GM23338 (cell line): ENCODE data around the gene TENT4A. TPM values are rescaled to one million over a fixed set of nuclear protein-coding genes. Genes with fewer than 3 reads are reported as not detected.

Source experiments
- ATAC-seq: fragments of 200-7000 bp; cut with Tn5 transposase; 3 replicates; pipeline ENCODE4 v1.9.1; 2020
- DNase-seq: peaks from one replicate; pipeline ENCODE4 v3.0.0-alpha.2; 2015; ENCODE audit warnings: low spot score
- H2AFZ ChIP-seq: fragments of 200-600 bp; sonication (generic); 2 replicates; pipeline ENCODE4 v1.8.0; 2016; ENCODE audit warnings: antibody characterized with exemption, mild to moderate bottlenecking, moderate library complexity
- H3F3A ChIP-seq: fragments of 200-600 bp; sonication (generic); replicated peaks from 2 replicates; pipeline ENCODE4 v1.8.0; 2017; ENCODE audit warnings: antibody characterized with exemption, mixed run types, low read depth
- H3K27ac ChIP-seq: fragments of 200-600 bp; sonication (generic); 2 replicates; pipeline ENCODE4 v1.6.1; 2016; ENCODE audit warnings: low read depth
- H3K27me3 ChIP-seq: fragments of 200-600 bp; sonication (generic); 2 replicates; pipeline ENCODE4 v1.8.0; 2016; ENCODE audit warnings: mild to moderate bottlenecking, mixed run types, moderate library complexity; ENCODE audit not compliant: insufficient read depth
- H3K36me3 ChIP-seq: fragments of 200-600 bp; sonication (generic); 2 replicates; pipeline ENCODE4 v1.8.0; 2016; ENCODE audit warnings: mild to moderate bottlenecking; ENCODE audit not compliant: insufficient read depth
- H3K4me1 ChIP-seq: fragments of 200-600 bp; sonication (generic); 2 replicates; pipeline ENCODE4 v1.8.0; 2016; ENCODE audit warnings: mild to moderate bottlenecking, moderate library complexity; ENCODE audit not compliant: insufficient read depth
- H3K4me2 ChIP-seq: fragments of 200-600 bp; sonication (generic); 2 replicates; pipeline ENCODE4 v1.7.1; 2017; ENCODE audit warnings: mixed run types
- H3K4me3 ChIP-seq: fragments of 200-600 bp; sonication (generic); 2 replicates; pipeline ENCODE4 v1.6.1; 2016; ENCODE audit warnings: mixed run types
- H3K79me2 ChIP-seq: fragments of 200-600 bp; sonication (generic); replicated peaks from 2 replicates; pipeline ENCODE4 v1.8.0; 2017; ENCODE audit warnings: mild to moderate bottlenecking; ENCODE audit not compliant: insufficient read depth
- H3K9me2 ChIP-seq: fragments of 200-600 bp; sonication (generic); 2 replicates; pipeline ENCODE4 v1.8.0; 2017; ENCODE audit not compliant: insufficient read depth
- H4K20me1 ChIP-seq: fragments of 200-600 bp; sonication (generic); replicated peaks from 2 replicates; pipeline ENCODE4 v1.8.0; 2017; ENCODE audit warnings: mild to moderate bottlenecking; ENCODE audit not compliant: insufficient read depth
- H3K27ac Mint-ChIP-seq: 2 replicates; pipeline ENCODE4 v1.8.0; 2020; ENCODE audit warnings: inconsistent platforms, mild to moderate bottlenecking, moderate library complexity, mixed read lengths
- H3K27me3 Mint-ChIP-seq: 3 replicates; pipeline ENCODE4 v1.8.0; 2022; ENCODE audit warnings: low read depth, mild to moderate bottlenecking, moderate library complexity, mixed read lengths, inconsistent platforms; ENCODE audit not compliant: insufficient read depth, poor library complexity
- H3K36me3 Mint-ChIP-seq: 3 replicates; pipeline ENCODE4 v1.8.0; 2021; ENCODE audit warnings: low read depth, mild to moderate bottlenecking, inconsistent platforms, moderate library complexity, mixed read lengths
- H3K4me1 Mint-ChIP-seq: 3 replicates; pipeline ENCODE4 v1.8.0; 2020; ENCODE audit warnings: mild to moderate bottlenecking, inconsistent platforms, mixed read lengths
- H3K4me3 Mint-ChIP-seq: 3 replicates; pipeline ENCODE4 v1.8.0; 2021; ENCODE audit warnings: moderate library complexity, mild to moderate bottlenecking, inconsistent platforms, mixed read lengths
- H3K9me3 Mint-ChIP-seq: 3 replicates; pipeline ENCODE4 v1.8.0; 2020; ENCODE audit warnings: moderate library complexity, mild to moderate bottlenecking, inconsistent platforms, mixed read lengths
- ETS1 ChIP-seq: IDR thresholded peaks from 2 replicates; pipeline ENCODE4 v1.6.1; 2016; ENCODE audit warnings: antibody characterized with exemption
- EZH2 ChIP-seq: fragments of 200-600 bp; sonication (generic); IDR thresholded peaks from one replicate; pipeline ENCODE4 v1.8.0; 2017; ENCODE audit warnings: antibody characterized with exemption, mild to moderate bottlenecking, low read depth; ENCODE audit not compliant: unreplicated experiment
- JUNB ChIP-seq: IDR thresholded peaks from one replicate; pipeline ENCODE4 v1.6.1; 2016; ENCODE audit warnings: antibody characterized with exemption; ENCODE audit not compliant: unreplicated experiment
- NANOG ChIP-seq: IDR thresholded peaks from 2 replicates; pipeline ENCODE4 v1.6.1; 2016; ENCODE audit warnings: antibody characterized with exemption, borderline replicate concordance
- POLR2AphosphoS5 ChIP-seq: IDR thresholded peaks from 2 replicates; pipeline ENCODE4 v1.6.1; 2016; ENCODE audit warnings: antibody characterized with exemption, low read depth
- STAT1 ChIP-seq: IDR thresholded peaks from one replicate; pipeline ENCODE4 v1.6.1; 2016; ENCODE audit warnings: antibody characterized with exemption; ENCODE audit not compliant: unreplicated experiment
- ZNF114 ChIP-seq: fragments of 250-450 bp; sonication (Bioruptor Pico); IDR thresholded peaks from 2 replicates; pipeline ENCODE4 v1.5.0; 2020; ENCODE audit warnings: mild to moderate bottlenecking, moderate library complexity
- ZNF331 ChIP-seq: fragments of 250-450 bp; sonication (Bioruptor Pico); IDR thresholded peaks from 2 replicates; pipeline ENCODE4 v1.5.0; 2020; ENCODE audit warnings: low read depth, mild to moderate bottlenecking, moderate library complexity
- polyA plus RNA-seq: library from polyadenylated mRNA; unstranded; fragments of >200 nt; fragmentation: Nextera tagmentation; extraction: Ambion mirVana; gene quantifications from 2 replicates; pipeline ENCODE4 v1.2.1, GENCODE V29; 2016
- total RNA-seq: library from RNA; depleted of rRNA; stranded (reverse); fragments of >200 nt; shearing (Covaris generic); gene quantifications from 2 replicates; pipeline ENCODE4 v1.2.3, GENCODE V29; 2014
- TF ChIP-seq, protein P1 (sequence below): IDR thresholded peaks from one replicate; pipeline ENCODE4 v1.6.1; 2018; ENCODE audit warnings: antibody characterized with exemption; ENCODE audit not compliant: unreplicated experiment
- TF ChIP-seq, protein P2 (sequence below), 2 experiments: fragments of 200-600 bp in 1 of 2; sonication (generic) in 1 of 2; conservative IDR thresholded peaks; 2 replicates each; pipeline versions ENCODE4 v1.5.1 to v1.6.1; 2016 to 2017; ENCODE audit warnings: antibody characterized with exemption in 2 of 2, low read depth in 2 of 2, mild to moderate bottlenecking in 2 of 2, moderate library complexity in 1 of 2

The TENT4A gene
- total and polyA plus RNA-seq, 2 experiments from 2014 or later = 5.3 to 24.0 TPM

- H3K4me3 ChIP-seq = no peak overlapping the region
- no peak overlapping the region for H3K27ac ChIP-seq
- H4K20me1 ChIP-seq = no peaks in the 10 kb centered on the region
- H3K4me1 Mint-ChIP-seq = no peaks in the 10 kb centered on the region
- TF ChIP-seq ZNF331 (no peak), POLR2AphosphoS5 (no peak), ZNF114 (CRISPR knock-in tag) (no peak), ETS1 (no peak), STAT1 (no peak), EZH2 (no peak), NANOG (no peak), JUNB (no peak)
- TF ChIP-seq, protein P1, sequence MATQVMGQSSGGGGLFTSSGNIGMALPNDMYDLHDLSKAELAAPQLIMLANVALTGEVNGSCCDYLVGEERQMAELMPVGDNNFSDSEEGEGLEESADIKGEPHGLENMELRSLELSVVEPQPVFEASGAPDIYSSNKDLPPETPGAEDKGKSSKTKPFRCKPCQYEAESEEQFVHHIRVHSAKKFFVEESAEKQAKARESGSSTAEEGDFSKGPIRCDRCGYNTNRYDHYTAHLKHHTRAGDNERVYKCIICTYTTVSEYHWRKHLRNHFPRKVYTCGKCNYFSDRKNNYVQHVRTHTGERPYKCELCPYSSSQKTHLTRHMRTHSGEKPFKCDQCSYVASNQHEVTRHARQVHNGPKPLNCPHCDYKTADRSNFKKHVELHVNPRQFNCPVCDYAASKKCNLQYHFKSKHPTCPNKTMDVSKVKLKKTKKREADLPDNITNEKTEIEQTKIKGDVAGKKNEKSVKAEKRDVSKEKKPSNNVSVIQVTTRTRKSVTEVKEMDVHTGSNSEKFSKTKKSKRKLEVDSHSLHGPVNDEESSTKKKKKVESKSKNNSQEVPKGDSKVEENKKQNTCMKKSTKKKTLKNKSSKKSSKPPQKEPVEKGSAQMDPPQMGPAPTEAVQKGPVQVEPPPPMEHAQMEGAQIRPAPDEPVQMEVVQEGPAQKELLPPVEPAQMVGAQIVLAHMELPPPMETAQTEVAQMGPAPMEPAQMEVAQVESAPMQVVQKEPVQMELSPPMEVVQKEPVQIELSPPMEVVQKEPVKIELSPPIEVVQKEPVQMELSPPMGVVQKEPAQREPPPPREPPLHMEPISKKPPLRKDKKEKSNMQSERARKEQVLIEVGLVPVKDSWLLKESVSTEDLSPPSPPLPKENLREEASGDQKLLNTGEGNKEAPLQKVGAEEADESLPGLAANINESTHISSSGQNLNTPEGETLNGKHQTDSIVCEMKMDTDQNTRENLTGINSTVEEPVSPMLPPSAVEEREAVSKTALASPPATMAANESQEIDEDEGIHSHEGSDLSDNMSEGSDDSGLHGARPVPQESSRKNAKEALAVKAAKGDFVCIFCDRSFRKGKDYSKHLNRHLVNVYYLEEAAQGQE = no peak
- TF ChIP-seq, protein P2, sequence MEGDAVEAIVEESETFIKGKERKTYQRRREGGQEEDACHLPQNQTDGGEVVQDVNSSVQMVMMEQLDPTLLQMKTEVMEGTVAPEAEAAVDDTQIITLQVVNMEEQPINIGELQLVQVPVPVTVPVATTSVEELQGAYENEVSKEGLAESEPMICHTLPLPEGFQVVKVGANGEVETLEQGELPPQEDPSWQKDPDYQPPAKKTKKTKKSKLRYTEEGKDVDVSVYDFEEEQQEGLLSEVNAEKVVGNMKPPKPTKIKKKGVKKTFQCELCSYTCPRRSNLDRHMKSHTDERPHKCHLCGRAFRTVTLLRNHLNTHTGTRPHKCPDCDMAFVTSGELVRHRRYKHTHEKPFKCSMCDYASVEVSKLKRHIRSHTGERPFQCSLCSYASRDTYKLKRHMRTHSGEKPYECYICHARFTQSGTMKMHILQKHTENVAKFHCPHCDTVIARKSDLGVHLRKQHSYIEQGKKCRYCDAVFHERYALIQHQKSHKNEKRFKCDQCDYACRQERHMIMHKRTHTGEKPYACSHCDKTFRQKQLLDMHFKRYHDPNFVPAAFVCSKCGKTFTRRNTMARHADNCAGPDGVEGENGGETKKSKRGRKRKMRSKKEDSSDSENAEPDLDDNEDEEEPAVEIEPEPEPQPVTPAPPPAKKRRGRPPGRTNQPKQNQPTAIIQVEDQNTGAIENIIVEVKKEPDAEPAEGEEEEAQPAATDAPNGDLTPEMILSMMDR (conservative IDR thresholded peaks at IDR 0.05; ENCODE audit: low read depth in 2 of 2) = no peak
- H3K79me2 ChIP-seq = no peaks in the 10 kb centered on the region
- no peaks in the 10 kb centered on the region for H3K27me3 Mint-ChIP-seq
- no peak overlapping the region for H3K4me2 ChIP-seq
- no peak overlapping the region for H3K4me3 Mint-ChIP-seq
- H3K27ac Mint-ChIP-seq = no peak overlapping the region
- no peaks in the 10 kb centered on the region for H3K27me3 ChIP-seq
- peaks cover 35% of the 10 kb centered on the region for H3K9me3 Mint-ChIP-seq
- H3K4me1 ChIP-seq = no peaks in the 10 kb centered on the region
- H3K36me3 ChIP-seq = no peaks in the 10 kb centered on the region
- H3K9me2 ChIP-seq = no peaks in the 10 kb centered on the region
- H2AFZ ChIP-seq = no peak overlapping the region
- DNase-seq (no peak), ATAC-seq (no peak)
- peaks cover 9% of the 10 kb centered on the region for H3K36me3 Mint-ChIP-seq
- H3F3A ChIP-seq = no peaks in the 10 kb centered on the region
Observed at GRCh38 chr5:6803981-6804550, 90.8 kb downstream of the TENT4A start.
